Right lobe of liver (tissue), 6 donors: ENCODE measurements around the gene ACTN1. TPM values are rescaled to one million over a fixed set of nuclear protein-coding genes. Genes with fewer than 3 reads are reported as not detected.

Experiments used
- ATAC-seq, 4 donors: fragments of 200-7000 bp; cut with Tn5 transposase; one replicate each; pipeline ENCODE4 v1.9.1; 2020; ENCODE audit warnings: mild to moderate bottlenecking in 4 of 4, moderate library complexity in 4 of 4
- DNase-seq, 3 donors: peaks; one replicate each; pipeline ENCODE4 v3.0.0-alpha.2; 2020
- H3K27ac ChIP-seq, 3 donors: fragments of 200-600 bp; one replicate each; pipeline ENCODE4 v1.8.0; 2022
- H3K27me3 ChIP-seq, 2 donors: fragments of 200-600 bp; one replicate each; pipeline ENCODE4 v1.8.0; 2022
- H3K36me3 ChIP-seq, 4 donors: fragments of 200-600 bp; sonication (generic) in 1 of 4; one replicate each; pipeline versions ENCODE4 v1.5.1 to v1.8.0; 2017 to 2022; ENCODE audit warnings: control low read depth in 1 of 4
- H3K4me1 ChIP-seq, 4 donors: fragments of 200-600 bp; sonication (generic) in 1 of 4; one replicate each; pipeline versions ENCODE4 v1.5.1 to v1.8.0; 2017 to 2022; ENCODE audit warnings: control low read depth in 1 of 4
- H3K4me3 ChIP-seq, 3 donors: fragments of 200-600 bp; one replicate each; pipeline ENCODE4 v1.8.0; 2022
- H3K9me3 ChIP-seq, 4 donors: fragments of 200-600 bp; sonication (generic) in 1 of 4; one replicate each; pipeline versions ENCODE4 v1.5.1 to v1.8.0; 2017 to 2022; ENCODE audit warnings: control low read depth in 1 of 4
- POLR2A ChIP-seq: fragments of 450-650 bp; IDR thresholded peaks from one replicate; pipeline ENCODE4 v1.6.1; 2017; ENCODE audit warnings: antibody characterized with exemption, mild to moderate bottlenecking
- WGBS: methylation state at CpG from one replicate; pipeline ENCODE4 v1.1.6; 2018; ENCODE audit warnings: low coverage, low lambda C conversion rate; ENCODE audit not compliant: insufficient coverage; ENCODE audit errors: missing lambda C conversion rate; 5-methylcytosine and 5-hydroxymethylcytosine counted together
- intact Hi-C, 2 donors: fragments of 100-400 bp; cut with DNase I; formaldehyde crosslinking; loops; one replicate each; pipeline versions ENCODE4 v1.11.2 to v1.14.1; 2022
- total RNA-seq, 6 experiments: library from RNA; depleted of rRNA in 2 of 6; stranded (reverse); fragments of >200 nt in 2 of 6; fragmentation: NEBNext Ultra II Directional in 3 of 6; extraction: Animal tissue kit (Norgen Biotek cat#: 25700) in 3 of 6; gene quantifications; one replicate each; pipeline versions ENCODE4 v1.1.0 to v1.2.4, GENCODE V29; 2016 to 2023
- TF ChIP-seq, protein P1 (sequence below), 4 donors: fragments of 200-600 bp in 3 of 4; fragments of 450-650 bp in 1 of 4; IDR thresholded peaks; one replicate each; pipeline versions ENCODE4 v1.5.1 to v1.8.0; 2016 to 2022; ENCODE audit warnings: antibody characterized with exemption in 4 of 4, mild to moderate bottlenecking in 2 of 4
- donor health status: DM: no; HTN: yes; CAD: no.
- donor health status: DM: no; HTN: no; CAD: no.
- donor health status: DM: no; HTN: no; CAD: no.
- donor health status: DM: no; HTN: yes; CAD: no.
- donor health status: DM: no; HTN: yes; CAD: no.

The ACTN1 gene
- total RNA-seq, 6 experiments from 2014 or later: 53.1 to 145 (median 100) TPM

DNA sequence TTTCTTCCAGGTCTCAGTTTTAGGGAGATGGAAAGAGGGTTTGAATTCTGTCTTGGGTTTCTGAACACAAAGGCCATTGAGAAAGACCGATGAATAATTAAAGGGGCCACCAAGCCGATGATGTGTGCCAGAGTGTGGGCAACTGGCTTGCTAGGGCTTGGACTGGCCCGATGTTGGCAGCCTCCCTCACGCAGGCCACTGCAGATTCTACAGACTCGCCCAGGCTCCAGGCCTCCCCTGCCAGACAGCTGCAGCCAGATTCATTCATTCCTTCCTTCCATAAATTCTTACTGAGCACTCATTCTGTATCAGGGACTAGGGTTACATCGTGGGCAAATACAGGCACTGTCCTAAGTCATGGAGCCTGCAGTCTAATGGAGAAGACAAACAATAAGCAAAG lies 34.9 kb downstream of the ACTN1 start:
- Histone ChIP-seq H3K4me3 (no peak overlapping the region), H3K27ac (peak overlapping the region in 1 of 3 donors; percentile 18)
- 100% methylated on average over 1 of the region's 6 CpGs for WGBS

GRCh38 chr14:68943107-68943506 lies 36.0 kb downstream of the ACTN1 start:
- intact Hi-C loops: no loop called here
- Histone ChIP-seq H3K9me3 (no peaks in the 10 kb centered on the region), H3K4me1 (peaks cover 0 to 68% (median 31%) of the 10 kb centered on the region in 4 donors), H3K4me3 (no peak overlapping the region), H3K27me3 (no peaks in the 10 kb centered on the region), H3K27ac (peak overlapping the region in 2 of 3 donors; percentile 13 to 18), H3K36me3 (no peaks in the 10 kb centered on the region)
- no CpG with 5 or more reads among the region's 10 CpGs for WGBS
- DNase-seq: no peak
- TF ChIP-seq, protein P1, sequence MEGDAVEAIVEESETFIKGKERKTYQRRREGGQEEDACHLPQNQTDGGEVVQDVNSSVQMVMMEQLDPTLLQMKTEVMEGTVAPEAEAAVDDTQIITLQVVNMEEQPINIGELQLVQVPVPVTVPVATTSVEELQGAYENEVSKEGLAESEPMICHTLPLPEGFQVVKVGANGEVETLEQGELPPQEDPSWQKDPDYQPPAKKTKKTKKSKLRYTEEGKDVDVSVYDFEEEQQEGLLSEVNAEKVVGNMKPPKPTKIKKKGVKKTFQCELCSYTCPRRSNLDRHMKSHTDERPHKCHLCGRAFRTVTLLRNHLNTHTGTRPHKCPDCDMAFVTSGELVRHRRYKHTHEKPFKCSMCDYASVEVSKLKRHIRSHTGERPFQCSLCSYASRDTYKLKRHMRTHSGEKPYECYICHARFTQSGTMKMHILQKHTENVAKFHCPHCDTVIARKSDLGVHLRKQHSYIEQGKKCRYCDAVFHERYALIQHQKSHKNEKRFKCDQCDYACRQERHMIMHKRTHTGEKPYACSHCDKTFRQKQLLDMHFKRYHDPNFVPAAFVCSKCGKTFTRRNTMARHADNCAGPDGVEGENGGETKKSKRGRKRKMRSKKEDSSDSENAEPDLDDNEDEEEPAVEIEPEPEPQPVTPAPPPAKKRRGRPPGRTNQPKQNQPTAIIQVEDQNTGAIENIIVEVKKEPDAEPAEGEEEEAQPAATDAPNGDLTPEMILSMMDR (IDR thresholded peaks at IDR 0.05): no peak
- TF ChIP-seq POLR2A: no peak
- no peak for ATAC-seq

More for the DNA sequence above, 34.9 kb downstream of the ACTN1 start:
- H3K36me3 ChIP-seq: no peaks in the 10 kb centered on the region
- H3K9me3 ChIP-seq: no peaks in the 10 kb centered on the region
- intact Hi-C loops: no loop called here
- no peak for TF ChIP-seq POLR2A
- TF ChIP-seq, protein P1 (IDR thresholded peaks at IDR 0.05): no peak
- DNase-seq (no peak), ATAC-seq (no peak)
- H3K4me1 ChIP-seq: peaks cover 0 to 65% (median 25%) of the 10 kb centered on the region in 4 donors
- H3K27me3 ChIP-seq: no peaks in the 10 kb centered on the region

DNA sequence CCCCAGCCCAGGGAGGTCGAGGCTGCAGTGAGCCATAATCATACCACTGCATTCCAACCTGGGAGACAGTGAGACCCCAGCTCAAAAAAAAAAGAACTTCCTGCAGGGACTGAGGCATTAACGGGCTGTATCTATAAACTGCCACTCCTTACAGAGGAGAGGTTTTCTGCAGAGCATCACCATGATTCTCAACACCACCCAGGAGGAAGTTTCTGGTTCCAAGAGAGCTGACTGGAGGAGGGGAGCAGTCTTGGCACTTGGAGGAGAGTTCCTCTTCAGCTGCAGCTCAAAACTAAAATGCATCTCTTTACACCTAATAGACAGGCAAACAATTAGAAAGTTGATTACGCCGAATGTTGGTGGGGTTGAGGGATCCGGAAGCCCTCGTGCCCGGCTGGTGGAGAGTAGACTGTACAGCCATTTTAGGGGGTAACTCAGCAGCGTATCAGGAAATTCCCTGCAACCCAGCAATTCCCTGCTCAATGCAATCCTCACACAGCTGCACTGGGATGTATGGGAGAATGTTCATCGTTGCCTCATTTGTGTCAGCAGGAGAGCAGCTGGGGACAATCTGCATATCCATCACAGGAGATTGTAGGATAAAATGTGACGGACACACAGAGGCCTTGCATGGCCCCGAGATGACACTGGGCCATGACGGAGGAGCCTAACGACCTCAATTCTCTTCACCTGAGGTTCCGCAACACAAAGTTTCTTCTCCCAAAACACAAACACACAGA lies 36.6 kb downstream of the ACTN1 start:
- intact Hi-C loops: no loop called here
- peaks cover 0 to 68% (median 34%) of the 10 kb centered on the region in 4 donors for H3K4me1 ChIP-seq
- no peaks in the 10 kb centered on the region for H3K36me3 ChIP-seq
- H3K27ac ChIP-seq: peak overlapping the region in 1 of 3 donors; percentile 99
- H3K27me3 ChIP-seq: no peaks in the 10 kb centered on the region
- DNase-seq (no peak), ATAC-seq (no peak)
- WGBS: 80% methylated on average over 2 of the region's 14 CpGs
- H3K4me3 ChIP-seq: no peak overlapping the region
- TF ChIP-seq, protein P1 (IDR thresholded peaks at IDR 0.05): no peak
- TF ChIP-seq POLR2A: no peak
- H3K9me3 ChIP-seq: no peaks in the 10 kb centered on the region

GRCh38 chr14:68941820-68942219 lies 37.3 kb downstream of the ACTN1 start:
- ATAC-seq: peak in 1 of 4 donors; percentile 8
- H3K4me1 ChIP-seq: peaks cover 0 to 72% (median 35%) of the 10 kb centered on the region in 4 donors
- 10% methylated on average over 2 of the region's 5 CpGs for WGBS
- H3K27ac ChIP-seq: peak overlapping the region; percentile 96 to 99 (median 98)
- H3K36me3 ChIP-seq: no peaks in the 10 kb centered on the region
- H3K27me3 ChIP-seq: no peaks in the 10 kb centered on the region
- peak; percentile 70 to 74 (median 70) for DNase-seq
- no peak overlapping the region for H3K4me3 ChIP-seq
- H3K9me3 ChIP-seq: no peaks in the 10 kb centered on the region
- TF ChIP-seq, protein P1 (IDR thresholded peaks at IDR 0.05): peak; percentile 29 to 51 (median 47)
- TF ChIP-seq POLR2A: no peak
- intact Hi-C loops: no loop called here
